Liver (tissue), 9 donors: Measurements from ENCODE around the gene MRAS. TPM values are rescaled to one million over a fixed set of nuclear protein-coding genes. Genes with fewer than 3 reads are reported as not detected.

Source experiments
- DNase-seq: peaks from one replicate; pipeline ENCODE4 v3.0.0-alpha.2; 2017; ENCODE audit warnings: low spot score
- H3K27ac ChIP-seq, 2 donors: one replicate each; pipeline ENCODE4 v1.7.0; 2013; ENCODE audit warnings: inconsistent platforms in 2 of 2, low read length in 2 of 2, control low read depth in 1 of 2, low read depth in 1 of 2, mild to moderate bottlenecking in 1 of 2
- H3K27me3 ChIP-seq, 4 donors: one replicate each; pipeline versions ENCODE4 v1.6.1 to v1.7.0; 2013; ENCODE audit warnings: low read length in 3 of 4, inconsistent platforms in 1 of 4, mild to moderate bottlenecking in 1 of 4, moderate library complexity in 1 of 4; ENCODE audit not compliant: control insufficient read depth in 4 of 4, insufficient read depth in 4 of 4
- H3K36me3 ChIP-seq, 4 donors: one replicate each; pipeline versions ENCODE4 v1.6.1 to v1.7.0; 2013; ENCODE audit warnings: low read length in 3 of 4, mild to moderate bottlenecking in 3 of 4, low read depth in 1 of 4, moderate library complexity in 1 of 4; ENCODE audit not compliant: control insufficient read depth in 4 of 4, insufficient read depth in 3 of 4
- H3K4me1 ChIP-seq, 4 donors: one replicate each; pipeline versions ENCODE4 v1.6.1 to v1.7.0; 2013; ENCODE audit warnings: low read length in 3 of 4, mild to moderate bottlenecking in 3 of 4, moderate library complexity in 1 of 4; ENCODE audit not compliant: control insufficient read depth in 4 of 4, insufficient read depth in 4 of 4
- H3K4me3 ChIP-seq, 3 donors: one replicate each; pipeline versions ENCODE4 v1.6.1 to v1.7.0; 2013; ENCODE audit warnings: low read length in 3 of 3, control low read depth in 1 of 3, low read depth in 1 of 3, mild to moderate bottlenecking in 1 of 3
- H3K9ac ChIP-seq, 2 donors: one replicate each; pipeline ENCODE4 v1.7.0; 2013; ENCODE audit warnings: low read length in 2 of 2, mild to moderate bottlenecking in 2 of 2, moderate library complexity in 2 of 2, control low read depth in 1 of 2, low read depth in 1 of 2
- H3K9me3 ChIP-seq, 4 donors: one replicate each; pipeline versions ENCODE4 v1.6.1 to v1.7.0; 2013; ENCODE audit warnings: low read length in 3 of 4; ENCODE audit not compliant: control insufficient read depth in 4 of 4
- ATF3 ChIP-seq: IDR thresholded peaks from 2 replicates; pipeline ENCODE4 v1.6.1; 2016; ENCODE audit warnings: antibody characterized with exemption
- CTCF ChIP-seq: fragments of 150-350 bp; IDR thresholded peaks from 2 replicates; pipeline ENCODE4 v1.5.1; 2017; ENCODE audit warnings: improper control_type of control experiment, low read depth, low read length; ENCODE audit not compliant: missing input control
- EGR1 ChIP-seq, 2 donors: IDR thresholded peaks; 2 replicates each; pipeline ENCODE4 v1.6.1; 2016 to 2018; ENCODE audit warnings: antibody characterized with exemption in 2 of 2, low read depth in 2 of 2
- FOXA1 ChIP-seq: IDR thresholded peaks from 2 replicates; pipeline ENCODE4 v1.6.1; 2016; ENCODE audit warnings: antibody characterized with exemption
- FOXA2 ChIP-seq: IDR thresholded peaks from 2 replicates; pipeline ENCODE4 v1.6.1; 2016; ENCODE audit warnings: antibody characterized with exemption
- GABPA ChIP-seq, 2 donors: IDR thresholded peaks in 1 of 2; conservative IDR thresholded peaks in 1 of 2; 2 replicates each; pipeline ENCODE4 v1.6.1; 2016; ENCODE audit warnings: antibody characterized with exemption in 2 of 2, mild to moderate bottlenecking in 1 of 2, moderate library complexity in 1 of 2
- HNF4A ChIP-seq, 2 donors: conservative IDR thresholded peaks; 2 replicates each; pipeline ENCODE4 v1.6.1; 2016; ENCODE audit warnings: antibody characterized with exemption in 2 of 2, mild to moderate bottlenecking in 2 of 2
- HNF4G ChIP-seq: IDR thresholded peaks from 2 replicates; pipeline ENCODE4 v1.6.1; 2016; ENCODE audit warnings: antibody characterized with exemption
- JUND ChIP-seq, 2 donors: IDR thresholded peaks; 2 replicates each; pipeline ENCODE4 v1.6.1; 2016; ENCODE audit warnings: antibody characterized with exemption in 2 of 2
- MAX ChIP-seq: IDR thresholded peaks from 2 replicates; pipeline ENCODE4 v1.6.1; 2016; ENCODE audit warnings: antibody characterized with exemption
- NR2F2 ChIP-seq: IDR thresholded peaks from 2 replicates; pipeline ENCODE4 v1.6.1; 2016; ENCODE audit warnings: antibody characterized with exemption
- REST ChIP-seq: IDR thresholded peaks from 2 replicates; pipeline ENCODE4 v1.6.1; 2016; ENCODE audit warnings: antibody characterized with exemption, mild to moderate bottlenecking
- SP1 ChIP-seq: IDR thresholded peaks from 2 replicates; pipeline ENCODE4 v1.6.1; 2018; ENCODE audit warnings: antibody characterized with exemption, mild to moderate bottlenecking
- TAF1 ChIP-seq: conservative IDR thresholded peaks from 2 replicates; pipeline ENCODE4 v1.6.1; 2016; ENCODE audit warnings: antibody characterized with exemption, mild to moderate bottlenecking
- YY1 ChIP-seq: IDR thresholded peaks from 2 replicates; pipeline ENCODE4 v1.6.1; 2016; ENCODE audit warnings: antibody characterized with exemption, mild to moderate bottlenecking
- WGBS: extraction: QIAGEN DNeasy Blood & Tissue Kit; methylation state at CpG from one replicate; pipeline ENCODE4 v1.1.7; 2013; 5-methylcytosine and 5-hydroxymethylcytosine counted together
- polyA plus RNA-seq, 2 donors: library from polyadenylated mRNA; stranded (reverse) in 1 of 2; unstranded in 1 of 2; fragments of 200-250 nt in 1 of 2; fragments of >200 nt in 1 of 2; fragmentation: Nextera tagmentation in 1 of 2; extraction: Ambion mirVana in 1 of 2; gene quantifications; one replicate each; pipeline versions ENCODE4 v1.2.1 to v1.2.3, GENCODE V29; 2013 to 2015
- total RNA-seq, 2 donors: library from RNA; depleted of rRNA; stranded (reverse); fragments of >200 nt; gene quantifications; one replicate each; pipeline ENCODE4 v1.2.3, GENCODE V29; 2014
- donor health status: healthy.
- donor health status: healthy.
- donor health status: healthy.
- donor health status: healthy.
- donor health status: healthy.

The MRAS gene
- total and polyA plus RNA-seq, 4 donors = 1.6 to 2.6 (median 1.9) TPM

GRCh38 chr3:138364356-138365252 lies 16.2 kb downstream of the MRAS start (continued):
- TF ChIP-seq GABPA (IDR thresholded peaks at IDR 0.05 in 1 of 2, conservative IDR thresholded peaks at IDR 0.05 in 1 of 2) = no peak
- TF ChIP-seq NR2F2 = no peak
- no peak for TF ChIP-seq TAF1
- TF ChIP-seq SP1 = no peak

GRCh38 chr3:138365253-138365555 lies 16.8 kb downstream of the MRAS start:
- Histone ChIP-seq H3K4me1 (no peaks in the 10 kb centered on the region), H3K27me3 (no peaks in the 10 kb centered on the region), H3K36me3 (no peaks in the 10 kb centered on the region), H3K9me3 (no peaks in the 10 kb centered on the region), H3K27ac (no peak overlapping the region), H3K4me3 (no peak overlapping the region), H3K9ac (no peak overlapping the region)
- no peak for DNase-seq
- WGBS = 92% methylated on average over 4 of the region's 4 CpGs
- TF ChIP-seq CTCF = no peak
- TF ChIP-seq HNF4A (conservative IDR thresholded peaks at IDR 0.05) = no peak
- TF ChIP-seq EGR1 (IDR thresholded peaks at IDR 0.05; ENCODE audit: low read depth in 2 of 2) = no peak
- no peak for TF ChIP-seq MAX
- no peak for TF ChIP-seq JUND (IDR thresholded peaks at IDR 0.05)
- TF ChIP-seq FOXA1 = no peak
- TF ChIP-seq YY1 = no peak
- no peak for TF ChIP-seq TAF1
- TF ChIP-seq GABPA (IDR thresholded peaks at IDR 0.05 in 1 of 2, conservative IDR thresholded peaks at IDR 0.05 in 1 of 2) = no peak
- no peak for TF ChIP-seq ATF3
- no peak for TF ChIP-seq SP1
- TF ChIP-seq FOXA2 = no peak
- TF ChIP-seq HNF4G = no peak
- TF ChIP-seq REST = no peak
